Measurements from ENCODE around the gene FAM241A.

Gene FAM241A

GRCh38 chr4:112138538-112138937, 6.7 kb upstream of the FAM241A start:
- peaks cover 3 to 5% of the 10 kb centered on the region in 2 experiments for H3K4me1 ChIP-seq (ENCODE audit: control insufficient read depth in 1 of 2, insufficient read depth in 1 of 2, low read depth in 1 of 2, low read length in 1 of 2)
- no peaks in the 10 kb centered on the region for H3K36me3 ChIP-seq
- no peaks in the 10 kb centered on the region for H3K9me3 ChIP-seq
- TF ChIP-seq CTCF (IDR thresholded peaks at IDR 0.05) = no peak
- H3K4me3 ChIP-seq (ENCODE audit: low read depth in 1 of 2, low read length in 1 of 2) = no peak overlapping the region
- H3K27me3 ChIP-seq = no peaks in the 10 kb centered on the region
- H3K27ac ChIP-seq = no peak overlapping the region

GRCh38 chr4:112140536-112140935, 4.7 kb upstream of the FAM241A start:
- Histone ChIP-seq H3K9me3 (no peaks in the 10 kb centered on the region), H3K27ac (no peak overlapping the region), H3K36me3 (no peaks in the 10 kb centered on the region), H3K27me3 (no peaks in the 10 kb centered on the region), H3K4me3 (ENCODE audit: low read depth in 1 of 2, low read length in 1 of 2) (no peak overlapping the region), H3K4me1 (ENCODE audit: control insufficient read depth in 1 of 2, insufficient read depth in 1 of 2, low read depth in 1 of 2, low read length in 1 of 2) (peaks cover 3 to 9% of the 10 kb centered on the region in 2 experiments)
- TF ChIP-seq CTCF (IDR thresholded peaks at IDR 0.05) = no peak

GRCh38 chr4:112141366-112142138, 3.7 kb upstream of the FAM241A start:
- no peak for TF ChIP-seq CTCF (IDR thresholded peaks at IDR 0.05)
- Histone ChIP-seq H3K9me3 (no peaks in the 10 kb centered on the region), H3K4me3 (ENCODE audit: low read depth in 1 of 2, low read length in 1 of 2) (no peak overlapping the region), H3K36me3 (no peaks in the 10 kb centered on the region), H3K4me1 (ENCODE audit: control insufficient read depth in 1 of 2, insufficient read depth in 1 of 2, low read depth in 1 of 2, low read length in 1 of 2) (peaks cover 7 to 12% of the 10 kb centered on the region in 2 experiments), H3K27ac (no peak overlapping the region), H3K27me3 (no peaks in the 10 kb centered on the region)

GRCh38 chr4:112142182-112142581, 3.1 kb upstream of the FAM241A start:
- Histone ChIP-seq H3K27me3 (no peaks in the 10 kb centered on the region), H3K27ac (no peak overlapping the region), H3K4me1 (ENCODE audit: control insufficient read depth in 1 of 2, insufficient read depth in 1 of 2, low read depth in 1 of 2, low read length in 1 of 2) (peaks cover 8 to 16% of the 10 kb centered on the region in 2 experiments), H3K4me3 (ENCODE audit: low read depth in 1 of 2, low read length in 1 of 2) (no peak overlapping the region), H3K36me3 (no peaks in the 10 kb centered on the region), H3K9me3 (no peaks in the 10 kb centered on the region)
- no peak for TF ChIP-seq CTCF (IDR thresholded peaks at IDR 0.05)

GRCh38 chr4:112143781-112144180, 1.5 kb upstream of the FAM241A start:
- Histone ChIP-seq H3K27ac (no peak overlapping the region), H3K36me3 (no peaks in the 10 kb centered on the region), H3K4me3 (ENCODE audit: low read depth in 1 of 2, low read length in 1 of 2) (no peak overlapping the region), H3K9me3 (no peaks in the 10 kb centered on the region), H3K4me1 (ENCODE audit: control insufficient read depth in 1 of 2, insufficient read depth in 1 of 2, low read depth in 1 of 2, low read length in 1 of 2) (peaks cover 8 to 16% of the 10 kb centered on the region in 2 experiments), H3K27me3 (no peaks in the 10 kb centered on the region)
- no peak for TF ChIP-seq CTCF (IDR thresholded peaks at IDR 0.05)
